Common myeloid progenitor, CD34-positive (primary cell): ENCODE measurements around the gene CCDC88A.
"Not testable (repeated sequence)": the region's sequence is repeated elsewhere in the genome, so short reads cannot be mapped to it uniquely, and the experiment has no call there.

Source experiments
- CTCF ChIA-PET: fragments of 350-600 bp; sonication (Branson Sonifier 250); formaldehyde crosslinking; loops from one replicate; lab custom pipeline; 2021; ENCODE audit warnings: antibody characterized with exemption; lab: Charles Lee
- POLR2A ChIA-PET: fragments of 350-600 bp; sonication (Branson Sonifier 250); formaldehyde crosslinking; loops from one replicate; lab custom pipeline; 2021; ENCODE audit warnings: antibody characterized with exemption; lab: Charles Lee
- DNase-seq, 3 donors: peaks; one replicate each; pipeline versions ENCODE4 v3.0.0 to v3.0.0-alpha.2; 2013
- H3K27ac ChIP-seq, 2 experiments: 1 replicate in 1 of 2; 2 replicates in 1 of 2; pipeline ENCODE4 v1.7.0; 2013; ENCODE audit warnings: inconsistent platforms in 2 of 2, low read length in 2 of 2, mild to moderate bottlenecking in 2 of 2, low read depth in 1 of 2, moderate library complexity in 1 of 2; ENCODE audit not compliant: severe bottlenecking in 2 of 2, insufficient read depth in 1 of 2, poor library complexity in 1 of 2
- H3K27me3 ChIP-seq, 5 experiments: replicated peaks in 2 of 5; 1 replicate in 3 of 5; 2 replicates in 2 of 5; pipeline versions ENCODE4 v1.6.1 to v1.7.0; 2013; ENCODE audit warnings: low read length in 4 of 5, mild to moderate bottlenecking in 2 of 5, moderate library complexity in 2 of 5, inconsistent platforms in 1 of 5; ENCODE audit not compliant: insufficient read depth in 5 of 5, control insufficient read depth in 4 of 5
- H3K36me3 ChIP-seq, 4 experiments: 1 replicate in 2 of 4; 2 replicates in 2 of 4; pipeline versions ENCODE4 v1.6.1 to v1.7.0; 2013; ENCODE audit warnings: low read length in 3 of 4, control low read depth in 1 of 4, mild to moderate bottlenecking in 1 of 4; ENCODE audit not compliant: control insufficient read depth in 4 of 4, insufficient read depth in 4 of 4
- H3K4me1 ChIP-seq, 4 experiments: 1 replicate in 3 of 4; 2 replicates in 1 of 4; pipeline versions ENCODE4 v1.6.1 to v1.7.1; 2013; ENCODE audit warnings: low read length in 3 of 4, mild to moderate bottlenecking in 3 of 4, control low read depth in 1 of 4, inconsistent platforms in 1 of 4, moderate library complexity in 1 of 4; ENCODE audit not compliant: control insufficient read depth in 4 of 4, insufficient read depth in 4 of 4; ENCODE audit errors: control extremely low read depth in 1 of 4
- H3K4me3 ChIP-seq, 7 experiments: 1 replicate in 4 of 7; 2 replicates in 3 of 7; pipeline versions ENCODE4 v1.5.1 to v1.7.0; 2013; ENCODE audit warnings: mild to moderate bottlenecking in 7 of 7, low read length in 6 of 7, moderate library complexity in 6 of 7, inconsistent platforms in 2 of 7, low read depth in 2 of 7, control low read depth in 1 of 7; ENCODE audit not compliant: insufficient read depth in 4 of 7, control insufficient read depth in 1 of 7; ENCODE audit errors: extremely low read depth in 1 of 7
- H3K9me3 ChIP-seq, 5 experiments: 1 replicate in 4 of 5; 2 replicates in 1 of 5; pipeline versions ENCODE4 v1.6.1 to v1.7.1; 2013; ENCODE audit warnings: low read length in 4 of 5, mild to moderate bottlenecking in 2 of 5, inconsistent platforms in 1 of 5, low read depth in 1 of 5, moderate library complexity in 1 of 5; ENCODE audit not compliant: control insufficient read depth in 4 of 5, insufficient read depth in 2 of 5; ENCODE audit errors: control extremely low read depth in 1 of 5
- WGBS: methylation state at CpG from one replicate; pipeline ENCODE4 v1.1.5; 2013; ENCODE audit not compliant: insufficient coverage; 5-methylcytosine and 5-hydroxymethylcytosine counted together

CCDC88A gene

GRCh38 chr2:55269645-55269990 lies 150.0 kb downstream of the CCDC88A start:
- peak overlapping the region in 6 of 7 experiments; percentile 72 to 99 (median 88) for H3K4me3 ChIP-seq
- ChIA-PET CTCF (interaction anchor here (0.5 to 1.4 kb wide), 6 partner anchors 9 to 151 kb away, joined by 3 to 5 read pairs (median 4); no protein-coding TSS in a partner anchor), POLR2A (interaction anchor here (0.6 kb wide), 1 partner anchor 10 kb away, joined by 3 read pairs; no protein-coding TSS in a partner anchor)
- peaks cover 4 to 16% (median 14%) of the 10 kb centered on the region in 4 experiments for H3K4me1 ChIP-seq
- DNase-seq, result peak in 2 of 3 donors; percentile 37
- peak overlapping the region; percentile 64 to 84 for H3K27ac ChIP-seq
- no peaks in the 10 kb centered on the region for H3K27me3 ChIP-seq
- 0% methylated on average over 3 of the region's 7 CpGs for WGBS
- no peaks in the 10 kb centered on the region for H3K9me3 ChIP-seq
- peaks cover 0 to 8% (median 3%) of the 10 kb centered on the region in 4 experiments for H3K36me3 ChIP-seq

GRCh38 chr2:55268907-55269644 lies 150.6 kb downstream of the CCDC88A start, which contains the start of gene MTIF2:
Gene MTIF2, minus strand, starts transcription at chr2:55269231. Its CDS starts 5,373 bp downstream, at chr2:55263858.
- ChIA-PET POLR2A (no interaction called here), CTCF (interaction anchor here (0.5 to 1.4 kb wide), 5 partner anchors 9 to 151 kb away, joined by 3 to 5 read pairs (median 4); no protein-coding TSS in a partner anchor)
- H3K4me1 ChIP-seq, result peaks cover 4 to 16% (median 14%) of the 10 kb centered on the region in 4 experiments
- peak; percentile 89 to 90 (median 89) for DNase-seq
- peaks cover 0 to 9% (median 7%) of the 10 kb centered on the region in 4 experiments for H3K36me3 ChIP-seq
- under 1% methylated on average over 42 of the region's 43 CpGs for WGBS
- H3K9me3 ChIP-seq, result no peaks in the 10 kb centered on the region
- no peaks in the 10 kb centered on the region for H3K27me3 ChIP-seq
- H3K27ac ChIP-seq, result peak within 1 kb of the TSS; percentile 64 to 84
- peak within 1 kb of the TSS; percentile 72 to 99 (median 88) for H3K4me3 ChIP-seq

GRCh38 chr2:55268288-55268906 lies 151.3 kb downstream of the CCDC88A start:
- peak overlapping the region; percentile 64 to 84 for H3K27ac ChIP-seq
- no peaks in the 10 kb centered on the region for H3K27me3 ChIP-seq
- CTCF ChIA-PET, result interaction anchor here (1.2 kb wide), 1 partner anchor 16 kb away, joined by 3 read pairs; no protein-coding TSS in a partner anchor
- WGBS, result 8% methylated on average over 12 of the region's 13 CpGs
- H3K9me3 ChIP-seq, result no peaks in the 10 kb centered on the region
- POLR2A ChIA-PET, result no interaction called here
- H3K4me3 ChIP-seq, result peak overlapping the region; percentile 72 to 99 (median 88)
- H3K36me3 ChIP-seq, result peaks cover 2 to 16% (median 11%) of the 10 kb centered on the region in 4 experiments
- peaks cover 4 to 16% (median 14%) of the 10 kb centered on the region in 4 experiments for H3K4me1 ChIP-seq
- DNase-seq, result peak in 1 of 3 donors; percentile 5

- H3K9me3 ChIP-seq, H3K4me3 ChIP-seq, H3K27me3 ChIP-seq, DNase-seq, H3K27ac ChIP-seq, H3K4me1 ChIP-seq: not testable (repeated sequence)
- CTCF ChIA-PET, result interaction anchor here (1.0 kb wide), 1 partner anchor 11 kb away, joined by 3 read pairs; no protein-coding TSS in a partner anchor
- POLR2A ChIA-PET, result interaction anchor here (0.6 kb wide), 1 partner anchor 10 kb away, joined by 3 read pairs; no protein-coding TSS in a partner anchor
- WGBS, result no CpG with 5 or more reads among the region's 3 CpGs
- H3K36me3 ChIP-seq, result peaks cover 17 to 51% (median 34%) of the 10 kb centered on the region in 4 experiments
Observed at GRCh38 chr2:55259586-55259985, 160.1 kb downstream of the CCDC88A start.

- H3K27me3 ChIP-seq, result no peaks in the 10 kb centered on the region
- POLR2A ChIA-PET, result no interaction called here
- H3K4me1 ChIP-seq, result no peaks in the 10 kb centered on the region
- no peaks in the 10 kb centered on the region for H3K9me3 ChIP-seq
- WGBS, result no CpG with 5 or more reads among the region's 3 CpGs
- no peak overlapping the region for H3K4me3 ChIP-seq
- no peak for DNase-seq
- no peak overlapping the region for H3K27ac ChIP-seq
- peaks cover 14 to 51% (median 36%) of the 10 kb centered on the region in 4 experiments for H3K36me3 ChIP-seq
- CTCF ChIA-PET, result interaction anchor here (0.6 kb wide), 1 partner anchor 45 kb away, joined by 3 read pairs; no protein-coding TSS in a partner anchor
Observed at GRCh38 chr2:55252832-55253231, 166.8 kb downstream of the CCDC88A start.

- Histone ChIP-seq H3K9me3 (no peaks in the 10 kb centered on the region), H3K36me3 (peaks cover 26 to 65% (median 37%) of the 10 kb centered on the region in 4 experiments), H3K27ac (no peak overlapping the region), H3K27me3 (no peaks in the 10 kb centered on the region), H3K4me3 (no peak overlapping the region), H3K4me1 (no peaks in the 10 kb centered on the region)
- DNase-seq, result no peak
- ChIA-PET POLR2A (no interaction called here), CTCF (interaction anchor here (1.8 kb wide), 1 partner anchor 11 kb away, joined by 5 read pairs; no protein-coding TSS in a partner anchor)
- WGBS, result 100% methylated on average over 1 of the region's 5 CpGs
Observed at GRCh38 chr2:55247025-55247424, 172.6 kb downstream of the CCDC88A start.
